CD4-positive, alpha-beta T cell treated with Interleukin-12 subunit alpha and Interleukin-12 subunit beta, for 1 hour (primary cell): ENCODE data around the gene CDIPT.
"Not testable (repeated sequence)": the region's sequence is repeated elsewhere in the genome, so short reads cannot be mapped to it uniquely, and the experiment has no call there.

Experiments used
- DNase-seq: peaks from one replicate; pipeline ENCODE4 v3.0.0-alpha.2; 2020

CDIPT gene

GRCh38 chr16:29857133-29857760 is 5.8 kb downstream of the CDIPT start:
- no peak for DNase-seq

- DNase-seq: no peak
Observed at GRCh38 chr16:29854520-29855100, 8.4 kb downstream of the CDIPT start.

- DNase-seq: no peak
Observed at GRCh38 chr16:29852654-29853053, 10.4 kb downstream of the CDIPT start.

GRCh38 chr16:29850998-29851397 is 12.0 kb downstream of the CDIPT start:
- no peak for DNase-seq

GRCh38 chr16:29849505-29849904 is 13.5 kb downstream of the CDIPT start:
- DNase-seq: no peak

GRCh38 chr16:29848420-29849297 is 14.4 kb downstream of the CDIPT start:
- peak; percentile 83 for DNase-seq

GRCh38 chr16:29845656-29846055 is 17.4 kb downstream of the CDIPT start:
- DNase-seq: no peak

GRCh38 chr16:29844575-29845331 is 18.3 kb downstream of the CDIPT start:
- no peak for DNase-seq

GRCh38 chr16:29843931-29844330 is 19.1 kb downstream of the CDIPT start:
- DNase-seq: no peak

- no peak for DNase-seq
Observed at GRCh38 chr16:29842732-29843346, 20.2 kb downstream of the CDIPT start.

GRCh38 chr16:29841631-29842030 is 21.4 kb downstream of the CDIPT start:
- DNase-seq: no peak

- no peak for DNase-seq
Observed at GRCh38 chr16:29840240-29840639, 22.8 kb downstream of the CDIPT start.

GRCh38 chr16:29839822-29840221 is 23.2 kb downstream of the CDIPT start:
- DNase-seq: no peak

GRCh38 chr16:29837841-29838240 is 25.2 kb downstream of the CDIPT start:
- no peak for DNase-seq

GRCh38 chr16:29836623-29837022 is 26.4 kb downstream of the CDIPT start:
- no peak for DNase-seq

GRCh38 chr16:29835926-29836325 is 27.1 kb downstream of the CDIPT start:
- DNase-seq: no peak

GRCh38 chr16:29834079-29834478 is 28.9 kb downstream of the CDIPT start:
- DNase-seq: no peak

GRCh38 chr16:29833219-29833618 is 29.8 kb downstream of the CDIPT start:
- not testable (repeated sequence) for DNase-seq

GRCh38 chr16:29831490-29831889 is 31.5 kb downstream of the CDIPT start:
- DNase-seq: no peak

GRCh38 chr16:29830774-29831173 is 32.3 kb downstream of the CDIPT start:
- no peak for DNase-seq

- DNase-seq: no peak
Observed at GRCh38 chr16:29826342-29826695, 36.7 kb downstream of the CDIPT start.

- peak; percentile 43 for DNase-seq
Observed at GRCh38 chr16:29825145-29826044, 37.6 kb downstream of the CDIPT start.
